Keratinocyte (primary cell): ENCODE data around the gene DDX28. TPM values are rescaled to one million over a fixed set of nuclear protein-coding genes. Genes with fewer than 3 reads are reported as not detected.

Experiments
- DNase-seq: peaks from one replicate; pipeline ENCODE4 v3.0.0-alpha.2; 2011; ENCODE audit warnings: low read depth, missing footprints, low spot score
- FAIRE-seq: peaks from 2 replicates; lab custom pipeline; 2011; peaks lifted over from hg19 to GRCh38; lab: Jason Lieb, UNC
- H2AFZ ChIP-seq: 2 replicates; pipeline ENCODE4 v1.6.0; 2012; ENCODE audit warnings: low read length, control low read depth, inconsistent platforms; ENCODE audit not compliant: control insufficient read depth
- H3K27ac ChIP-seq: 2 replicates; pipeline ENCODE4 v1.5.1; 2011; ENCODE audit warnings: low read length; ENCODE audit not compliant: control insufficient read depth, insufficient read depth
- H3K27me3 ChIP-seq: 3 replicates; pipeline ENCODE4 v1.6.0; 2011; ENCODE audit warnings: low read length; ENCODE audit not compliant: control insufficient read depth, insufficient read depth; ENCODE audit errors: extremely low read depth
- H3K36me3 ChIP-seq, 2 experiments: 2 replicates in 1 of 2; 3 replicates in 1 of 2; pipeline ENCODE4 v1.5.1; 2011; ENCODE audit warnings: low read length in 2 of 2, mild to moderate bottlenecking in 1 of 2; ENCODE audit not compliant: control insufficient read depth in 2 of 2, insufficient read depth in 2 of 2; ENCODE audit errors: extremely low read depth in 1 of 2
- H3K4me1 ChIP-seq: 3 replicates; pipeline ENCODE4 v1.5.1; 2011; ENCODE audit warnings: low read length; ENCODE audit not compliant: control insufficient read depth, insufficient read depth; ENCODE audit errors: extremely low read depth
- H3K4me2 ChIP-seq: 3 replicates; pipeline ENCODE4 v1.6.0; 2011; ENCODE audit warnings: low read depth, low read length; ENCODE audit not compliant: control insufficient read depth, insufficient read depth; ENCODE audit errors: extremely low read depth
- H3K4me3 ChIP-seq, 3 experiments: fragments of 200-600 bp in 1 of 3; sonication (generic) in 1 of 3; 2 replicates in 2 of 3; 3 replicates in 1 of 3; pipeline ENCODE4 v1.5.1; 2011 to 2016; ENCODE audit warnings: low read length in 3 of 3, mild to moderate bottlenecking in 3 of 3, control low read depth in 2 of 3, inconsistent platforms in 1 of 3, low read depth in 1 of 3, mixed read lengths in 1 of 3, mixed run types in 1 of 3, moderate library complexity in 1 of 3; ENCODE audit not compliant: control insufficient read depth in 2 of 3, insufficient read depth in 2 of 3; ENCODE audit errors: extremely low read depth in 1 of 3
- H3K79me2 ChIP-seq: 2 replicates; pipeline ENCODE4 v1.6.0; 2012; ENCODE audit warnings: low read length; ENCODE audit not compliant: control insufficient read depth, insufficient read depth
- H3K9ac ChIP-seq: 3 replicates; pipeline ENCODE4 v1.6.0; 2011; ENCODE audit warnings: low read length; ENCODE audit not compliant: control insufficient read depth, insufficient read depth; ENCODE audit errors: extremely low read depth
- H3K9me1 ChIP-seq: 3 replicates; pipeline ENCODE4 v1.6.0; 2011; ENCODE audit warnings: low read length; ENCODE audit not compliant: control insufficient read depth, insufficient read depth; ENCODE audit errors: extremely low read depth
- H3K9me3 ChIP-seq: 2 replicates; pipeline ENCODE4 v1.5.1; 2012; ENCODE audit warnings: low read depth, low read length; ENCODE audit not compliant: control insufficient read depth
- H4K20me1 ChIP-seq: 3 replicates; pipeline ENCODE4 v1.6.0; 2011; ENCODE audit warnings: low read length; ENCODE audit not compliant: control insufficient read depth, insufficient read depth; ENCODE audit errors: extremely low read depth
- CTCF ChIP-seq, 3 experiments: IDR thresholded peaks in 1 of 3; conservative IDR thresholded peaks in 1 of 3; optimal IDR thresholded peaks in 1 of 3; 2 replicates in 2 of 3; 3 replicates in 1 of 3; pipeline versions ENCODE3 to v1.5.1; 2011; ENCODE audit warnings: low read length in 3 of 3, mild to moderate bottlenecking in 3 of 3, moderate library complexity in 2 of 3, control low read depth in 1 of 3, inconsistent platforms in 1 of 3; ENCODE audit not compliant: insufficient read depth in 2 of 3; ENCODE audit errors: extremely low read depth in 1 of 3
- EZH2 ChIP-seq: IDR thresholded peaks from one replicate; pipeline ENCODE4 v1.6.1; 2012; ENCODE audit warnings: inconsistent platforms, mild to moderate bottlenecking, low read length, moderate library complexity
- dilution Hi-C: fragments of 300-500 bp; cut with MboI; formaldehyde crosslinking; loops from one replicate; pipeline ENCODE4 v1.7.0; 2020; ENCODE audit warnings: low sequenced_read_pairs; ENCODE audit not compliant: extremely low pct_ligation_motif_present
- polyA plus RNA-seq, 5 experiments: library from polyadenylated mRNA; depleted of rRNA in 3 of 5; stranded (reverse) in 3 of 5; stranded (forward) in 1 of 5; unstranded in 1 of 5; fragments of >200 nt; gene quantifications; 1 replicate in 1 of 5; 2 replicates in 3 of 5; 3 replicates in 1 of 5; pipeline versions ENCODE4 v1.2.1 to v1.2.3, GENCODE V29; 2011 to 2012; ENCODE audit warnings: missing spikeins in 2 of 5, low read depth in 1 of 5, low replicate concordance in 1 of 5

The DDX28 gene
- polyA plus RNA-seq, 1 donor (not counting 4 experiments of a cell fraction or from before 2014, with no cell fraction given), result 12.8 TPM

- Histone ChIP-seq H3K4me3 (no peak overlapping the region), H3K27me3 (no peaks in the 10 kb centered on the region), H3K4me2 (no peak overlapping the region), H3K36me3 (peaks cover 14 to 19% of the 10 kb centered on the region in 2 experiments), H4K20me1 (no peaks in the 10 kb centered on the region), H2AFZ (no peak overlapping the region), H3K27ac (no peak overlapping the region), H3K9me1 (peaks cover 3% of the 10 kb centered on the region), H3K79me2 (peaks cover 1% of the 10 kb centered on the region), H3K9me3 (no peaks in the 10 kb centered on the region), H3K4me1 (no peaks in the 10 kb centered on the region), H3K9ac (no peak overlapping the region)
- no peak for DNase-seq
- dilution Hi-C loops, result no loop called here
- TF ChIP-seq CTCF (optimal IDR thresholded peaks at IDR 0.05 in 1 of 3, IDR thresholded peaks at IDR 0.05 in 1 of 3, conservative IDR thresholded peaks at IDR 0.05 in 1 of 3; ENCODE audit: extremely low read depth in 1 of 3, insufficient read depth in 2 of 3, low read length in 3 of 3) (peak in 1 of 3 experiments; percentile 15), EZH2 (no peak)
- no peak for FAIRE-seq
Measured at GRCh38 chr16:68049449-68049848, 26.4 kb upstream of the DDX28 start.

DNA sequence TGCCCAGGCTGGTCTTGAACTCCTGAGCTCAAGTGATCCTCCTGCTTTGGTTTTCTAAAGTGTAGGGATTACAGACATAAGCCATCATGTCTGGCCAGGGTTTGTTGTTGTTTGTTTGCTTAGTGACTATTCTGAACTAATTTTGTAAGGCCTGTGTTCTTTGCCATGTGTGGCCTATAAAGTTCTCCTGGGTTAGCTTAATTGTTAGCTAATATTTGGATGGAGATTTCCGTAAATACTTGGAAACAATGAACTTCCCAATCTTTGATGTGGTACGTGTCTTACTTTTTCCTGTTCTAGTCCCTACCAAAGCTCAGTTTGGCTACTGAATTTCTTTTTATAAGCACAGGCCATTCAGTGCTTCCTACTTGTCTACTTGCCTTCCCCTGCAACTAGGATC is 25.0 kb upstream of the DDX28 start:
- no peak overlapping the region for H3K4me2 ChIP-seq
- no peaks in the 10 kb centered on the region for H3K9me3 ChIP-seq
- H3K36me3 ChIP-seq, result peaks cover 14 to 15% of the 10 kb centered on the region in 2 experiments
- FAIRE-seq (no peak), DNase-seq (no peak)
- no peak overlapping the region for H3K9ac ChIP-seq
- H3K27me3 ChIP-seq, result no peaks in the 10 kb centered on the region
- H3K27ac ChIP-seq, result no peak overlapping the region
- dilution Hi-C loops, result no loop called here
- H3K4me1 ChIP-seq, result no peaks in the 10 kb centered on the region
- no peak overlapping the region for H2AFZ ChIP-seq
- peaks cover 3% of the 10 kb centered on the region for H3K9me1 ChIP-seq
- no peak for TF ChIP-seq EZH2
- no peak for TF ChIP-seq CTCF (optimal IDR thresholded peaks at IDR 0.05 in 1 of 3, IDR thresholded peaks at IDR 0.05 in 1 of 3, conservative IDR thresholded peaks at IDR 0.05 in 1 of 3; ENCODE audit: extremely low read depth in 1 of 3, insufficient read depth in 2 of 3, low read length in 3 of 3)
- peaks cover 1% of the 10 kb centered on the region for H3K79me2 ChIP-seq
- H3K4me3 ChIP-seq, result no peak overlapping the region
- no peaks in the 10 kb centered on the region for H4K20me1 ChIP-seq
